ENCODE results near the gene TBCE.
"Not testable (repeated sequence)": the region's sequence is repeated elsewhere in the genome, so short reads cannot be mapped to it uniquely, and the experiment has no call there.

TBCE gene

DNA sequence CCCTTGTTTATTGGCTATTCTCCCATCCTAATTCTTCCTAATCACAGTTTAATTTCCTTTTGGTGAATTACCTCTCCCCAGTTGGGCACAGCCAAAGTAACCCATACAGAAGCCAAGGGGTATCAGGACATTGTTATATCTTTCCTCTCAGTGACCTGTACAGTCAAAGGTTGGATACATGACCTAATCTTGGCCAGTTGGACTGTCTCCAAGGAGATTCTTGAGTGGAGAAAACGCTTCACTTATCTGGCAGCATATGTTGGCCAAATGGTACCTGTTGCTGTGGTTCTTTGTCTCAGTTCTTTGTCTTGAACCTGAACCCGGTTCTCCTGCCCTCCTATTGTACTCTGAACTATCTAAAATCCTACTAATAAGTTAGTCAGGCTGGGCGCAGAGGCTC lies 15.3 kb upstream of the TBCE start:
- DNase-seq, result no peak

DNA sequence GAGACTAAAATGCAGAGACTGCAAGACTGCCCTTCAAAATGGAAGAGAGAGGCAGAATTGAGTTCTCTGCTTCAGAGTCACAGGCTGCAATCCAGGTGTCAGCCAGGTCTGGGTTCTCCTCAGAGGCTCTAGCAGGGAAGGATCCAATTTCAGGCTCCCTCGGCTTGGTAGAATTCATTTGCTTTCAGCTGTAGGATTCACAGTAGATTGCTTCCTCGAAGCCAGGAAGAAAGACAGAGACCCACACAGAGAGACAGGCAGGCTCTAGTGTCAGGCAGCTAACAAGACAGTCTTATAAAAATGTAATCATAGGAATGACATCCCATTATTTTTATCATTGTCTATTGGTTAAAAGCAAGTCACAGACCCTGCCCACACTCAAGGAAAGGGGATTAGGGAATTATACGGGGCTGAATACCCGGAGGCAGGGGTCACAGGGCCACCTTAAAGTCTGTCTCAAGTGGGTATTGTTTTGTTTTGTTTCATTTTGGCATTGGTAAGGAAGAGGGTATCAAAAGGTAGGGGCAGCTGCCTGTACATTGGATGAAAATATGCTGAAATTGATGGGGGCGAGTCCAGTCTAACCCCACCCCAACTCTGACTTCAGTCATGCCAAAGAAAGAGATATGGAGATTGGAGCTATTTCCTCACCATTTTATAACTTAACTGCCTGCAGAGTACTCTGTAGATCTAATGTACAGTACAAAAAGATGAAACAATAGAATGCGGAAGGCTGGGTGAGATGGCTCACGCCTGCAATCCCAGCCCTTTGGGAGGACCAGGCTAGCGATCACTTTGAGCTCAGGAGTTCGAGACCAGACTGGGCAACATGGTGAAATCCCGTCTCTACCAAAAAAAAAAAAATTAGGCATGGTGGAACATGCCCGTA lies 9.5 kb upstream of the TBCE start:
- DNase-seq, result no peak

DNA sequence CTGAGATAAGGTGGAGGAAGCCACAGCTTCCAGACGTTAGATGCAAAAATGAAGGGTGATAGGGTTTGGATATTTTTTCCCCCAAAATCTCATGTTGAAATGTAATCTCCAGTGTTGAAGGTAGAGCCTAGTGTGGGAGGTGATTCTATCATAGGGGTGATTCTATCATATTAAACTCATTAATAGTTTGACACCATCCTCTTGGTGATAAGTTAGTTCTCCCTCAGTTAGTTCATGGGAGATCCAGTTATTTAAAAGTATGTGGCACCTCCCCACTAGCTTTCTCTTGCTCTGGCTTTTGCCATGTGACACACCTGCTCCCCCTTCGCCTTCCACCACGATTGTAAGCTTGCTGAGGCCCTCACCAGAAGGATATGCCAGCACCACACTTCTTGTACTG lies 8.3 kb upstream of the TBCE start:
- DNase-seq, result no peak

DNA sequence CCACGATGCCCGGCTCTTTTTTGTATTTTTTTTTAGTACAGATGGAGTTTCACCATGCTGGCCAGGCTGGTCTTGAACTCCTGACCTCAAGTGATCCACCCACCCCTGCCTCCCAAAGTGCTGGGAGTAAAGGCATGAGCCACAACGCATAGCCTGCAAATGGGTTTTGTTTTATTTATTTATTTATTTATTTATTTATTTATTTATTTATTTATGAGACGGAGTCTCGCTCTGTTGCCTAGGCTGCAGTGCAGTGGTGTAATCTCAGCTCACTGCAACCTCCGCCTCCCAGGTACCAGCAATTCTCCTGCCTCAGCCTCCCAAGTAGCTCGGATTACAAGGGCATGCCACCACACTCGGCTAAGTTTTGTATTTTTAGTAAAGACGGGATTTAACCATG lies 3.0 kb upstream of the TBCE start:
- DNase-seq, result not testable (repeated sequence)

DNA sequence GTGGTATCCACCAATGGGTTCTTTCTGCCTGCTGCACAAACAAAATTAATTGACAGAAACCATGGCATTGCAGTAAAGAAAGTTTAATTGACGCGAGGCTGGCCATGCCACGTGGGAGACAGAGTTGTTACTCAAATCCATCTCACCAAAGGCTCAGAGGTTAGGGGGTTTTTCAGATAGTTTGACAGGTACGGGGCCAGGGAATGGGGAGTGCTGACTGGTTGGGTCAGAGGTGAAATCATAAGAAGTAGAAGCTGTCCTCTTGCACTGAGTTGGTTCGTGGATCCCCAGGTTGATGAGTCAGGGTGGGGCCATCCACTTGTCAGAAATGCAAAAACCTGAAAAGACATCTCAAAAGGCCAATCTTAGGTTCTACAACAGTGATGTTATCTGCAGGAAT lies 941 bp upstream of the TBCE start:
- DNase-seq, result no peak

DNA sequence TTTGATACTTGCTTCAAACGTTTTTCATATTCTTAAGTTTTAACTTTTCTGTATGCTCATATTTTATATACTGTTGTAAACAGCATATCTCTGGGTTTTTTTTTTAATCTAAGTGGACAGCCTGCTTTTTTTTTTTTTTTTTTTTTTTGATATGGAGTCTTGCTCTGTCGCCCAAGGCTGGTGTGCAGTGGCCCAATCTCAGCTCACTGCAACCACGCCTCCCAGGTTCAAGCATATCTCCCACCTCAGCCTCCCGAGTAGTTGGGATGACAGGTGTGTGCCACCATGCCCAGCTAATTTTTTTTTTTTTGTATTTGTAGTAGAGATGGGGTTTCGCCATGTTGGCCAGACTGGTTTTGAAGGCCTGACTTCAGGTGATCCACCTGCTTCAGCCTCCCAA lies 1.2 kb downstream of the TBCE start:
- no peak for DNase-seq

DNA sequence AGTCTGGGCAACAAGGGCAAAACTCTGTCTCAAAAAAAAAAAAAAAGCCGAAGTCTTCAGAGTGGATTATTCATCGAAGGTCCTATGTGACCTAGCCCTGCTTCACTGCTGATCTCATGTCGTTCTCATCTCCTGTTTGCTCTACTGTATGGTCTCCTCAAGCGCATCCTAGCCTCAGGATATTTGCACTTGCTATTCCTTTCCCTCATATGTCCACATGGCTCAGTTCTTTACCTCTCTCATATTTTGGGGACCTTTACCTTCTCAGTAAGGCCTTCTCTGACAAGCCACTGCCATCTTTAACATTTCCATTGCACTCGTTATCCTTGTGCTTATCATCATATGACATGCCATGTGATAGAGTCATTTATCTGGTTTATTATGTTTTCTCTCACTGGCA lies 2.6 kb downstream of the TBCE start:
- DNase-seq, result no peak

DNA sequence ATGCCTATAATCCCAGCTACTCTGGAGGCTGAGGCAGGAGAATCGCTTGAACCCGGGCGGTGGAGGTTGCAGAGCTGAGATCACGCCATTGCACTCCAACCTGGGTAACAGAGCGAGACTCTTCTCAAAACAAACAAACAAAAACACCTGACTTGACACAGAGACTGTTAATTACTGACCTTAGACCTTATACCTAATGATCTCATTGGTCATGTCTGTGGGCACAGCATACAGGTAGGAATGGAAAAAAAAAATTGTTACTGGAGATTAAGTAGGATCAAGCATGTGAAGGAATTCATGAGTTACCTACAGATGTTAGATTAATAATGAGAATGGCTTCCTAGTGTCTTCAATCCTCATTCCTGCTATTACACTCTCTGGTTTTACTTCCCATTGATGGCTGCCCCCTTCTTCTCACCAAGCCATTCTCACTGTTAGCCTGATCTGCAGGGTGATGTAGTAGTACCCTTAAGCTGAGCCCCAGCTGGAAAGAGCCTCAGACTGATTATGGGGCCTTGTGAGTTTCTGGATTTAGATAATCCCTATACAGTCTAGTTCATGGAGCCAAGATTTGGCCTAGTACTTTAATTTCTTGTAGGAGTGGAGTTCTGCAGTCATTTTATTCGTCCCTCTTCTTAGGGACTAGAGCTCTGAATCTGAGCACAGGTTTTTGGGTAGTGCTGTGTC lies 8.8 kb downstream of the TBCE start:
- DNase-seq, result no peak

DNA sequence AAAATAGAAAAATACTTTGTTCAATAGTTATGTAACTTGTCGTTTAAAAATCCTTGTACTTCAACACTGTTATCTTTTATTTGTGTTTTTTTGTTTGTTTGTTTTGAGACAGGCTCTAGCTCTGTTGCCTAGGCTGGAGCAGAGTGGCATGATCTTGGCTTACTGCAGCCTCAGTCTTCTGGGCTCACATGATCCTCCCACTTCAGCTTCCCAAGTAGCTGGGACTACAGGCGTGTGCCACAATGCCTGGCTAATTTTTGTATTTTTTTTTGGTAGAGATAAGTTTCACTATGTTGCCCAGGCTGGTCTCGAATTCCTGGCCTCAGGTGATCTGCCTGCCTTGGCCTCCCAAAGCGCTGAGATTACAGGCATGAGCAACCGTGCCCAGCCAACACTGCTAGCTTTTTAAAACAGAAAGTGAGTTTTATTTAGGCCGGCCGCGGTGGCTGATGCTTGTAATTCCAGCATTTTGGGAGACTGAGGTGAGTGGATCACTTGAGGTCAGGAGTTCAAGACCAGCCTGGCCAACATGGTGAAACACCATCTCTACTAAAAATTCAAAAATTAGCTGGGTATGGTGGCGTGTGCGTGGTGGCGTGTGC lies 11.0 kb downstream of the TBCE start:
- DNase-seq, result not testable (repeated sequence)

DNA sequence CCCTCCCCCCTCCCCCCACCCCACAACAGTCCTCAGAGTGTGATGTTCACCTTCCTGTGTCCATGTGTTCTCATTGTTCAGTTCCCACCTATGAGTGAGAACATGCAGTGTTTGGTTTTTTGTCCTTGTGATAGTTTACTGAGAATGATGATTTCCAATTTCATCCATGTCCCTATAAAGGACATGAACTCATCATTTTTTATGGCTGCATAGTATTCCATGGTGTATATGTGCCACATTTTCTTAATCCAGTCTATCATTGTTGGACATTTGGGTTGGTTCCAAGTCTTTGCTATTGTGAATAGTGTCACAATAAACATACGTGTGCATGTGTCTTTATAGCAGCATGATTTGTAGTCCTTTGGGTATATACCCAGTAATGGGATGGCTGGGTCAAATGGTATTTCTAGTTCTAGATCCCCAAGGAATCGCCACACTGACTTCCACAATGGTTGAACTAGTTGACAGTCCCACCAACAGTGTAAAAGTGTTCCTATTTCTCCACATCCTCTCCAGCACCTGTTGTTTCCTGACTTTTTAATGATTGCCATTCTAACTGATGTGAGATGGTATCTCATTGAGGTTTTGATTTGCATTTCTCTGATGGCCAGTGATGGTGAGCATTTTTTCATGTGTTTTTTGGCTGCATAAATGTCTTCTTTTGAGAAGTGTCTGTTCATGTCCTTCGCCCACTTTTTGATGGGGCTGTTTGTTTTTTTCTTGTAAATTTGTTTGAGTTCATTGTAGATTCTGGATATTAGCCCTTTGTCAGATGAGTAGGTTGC lies 14.9 kb downstream of the TBCE start:
- not testable (repeated sequence) for DNase-seq

DNA sequence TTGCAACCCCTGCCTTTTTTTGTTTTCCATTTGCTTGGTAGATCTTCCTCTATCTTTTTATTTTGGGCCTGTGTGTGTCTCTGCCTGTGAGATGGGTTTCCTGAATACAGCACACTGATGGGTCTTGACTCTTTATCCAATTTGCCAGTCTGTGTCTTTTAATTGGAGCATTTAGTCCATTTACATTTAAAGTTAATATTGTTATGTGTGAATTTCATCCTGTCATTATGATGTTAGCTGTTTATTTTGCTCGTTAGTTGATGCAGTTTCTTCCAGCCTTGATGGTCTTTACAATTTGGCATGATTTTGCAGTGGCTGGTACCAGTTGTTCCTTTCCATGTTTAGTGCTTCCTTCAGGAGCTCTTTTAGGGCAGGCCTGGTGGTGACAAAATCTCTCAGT lies 18.4 kb downstream of the TBCE start:
- DNase-seq, result not testable (repeated sequence)

DNA sequence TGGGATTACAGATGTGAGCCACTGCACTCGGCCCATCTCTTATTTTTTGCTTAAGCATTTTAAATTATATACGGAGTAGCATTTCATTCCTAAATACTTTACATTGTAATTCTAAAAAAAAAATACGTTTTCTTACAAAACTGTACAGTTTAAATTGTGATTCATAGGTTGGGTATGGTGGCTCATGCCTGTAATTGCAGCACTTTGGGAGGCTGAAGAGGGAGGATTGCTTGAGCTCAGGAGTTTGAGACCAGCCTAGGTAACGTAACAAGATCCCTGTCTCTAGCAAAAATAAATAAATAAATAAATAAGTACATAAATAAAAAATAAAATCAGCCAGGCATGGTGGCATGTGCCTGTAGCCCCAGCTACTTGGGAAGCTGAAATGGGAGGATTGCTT lies 24.6 kb downstream of the TBCE start:
- DNase-seq, result no peak

DNA sequence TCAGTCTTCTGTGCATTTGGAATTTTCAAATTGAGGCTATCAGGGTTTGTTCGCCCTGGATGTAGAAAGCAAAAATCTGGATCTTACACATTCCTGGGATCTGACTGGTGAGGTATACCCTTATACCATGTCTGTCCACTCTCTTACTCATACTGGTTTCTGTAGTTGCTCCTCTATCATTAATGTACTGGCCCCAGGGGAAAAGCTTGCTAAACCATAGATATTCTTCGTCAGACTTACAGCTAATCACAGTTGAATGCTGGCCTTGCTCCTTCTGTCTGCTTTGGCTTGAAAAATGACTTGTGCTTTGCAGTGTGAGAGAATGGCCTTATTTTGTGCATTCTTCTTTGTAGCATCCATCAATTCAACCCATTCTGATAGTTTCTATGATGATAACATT lies 30.5 kb downstream of the TBCE start:
- no peak for DNase-seq

DNA sequence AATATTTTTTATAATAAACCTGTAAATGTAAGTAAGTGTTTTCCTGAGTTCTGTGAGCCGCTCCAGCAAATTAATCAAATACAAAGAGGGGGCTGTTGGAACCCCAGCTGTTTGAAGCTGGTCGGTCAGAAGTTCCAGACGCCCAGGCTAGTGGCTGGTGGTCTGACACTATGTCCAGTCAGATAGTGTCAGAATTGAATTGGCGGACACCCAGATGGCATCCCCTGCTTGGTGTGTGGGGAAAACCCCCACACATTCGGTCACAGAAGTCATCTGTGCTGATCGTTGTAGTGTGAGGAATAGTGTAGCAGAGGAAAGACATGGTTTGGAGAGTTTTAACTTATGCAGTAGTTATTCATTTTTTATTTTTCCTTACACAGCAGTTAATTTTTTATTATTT lies 32.4 kb downstream of the TBCE start:
- DNase-seq, result no peak

DNA sequence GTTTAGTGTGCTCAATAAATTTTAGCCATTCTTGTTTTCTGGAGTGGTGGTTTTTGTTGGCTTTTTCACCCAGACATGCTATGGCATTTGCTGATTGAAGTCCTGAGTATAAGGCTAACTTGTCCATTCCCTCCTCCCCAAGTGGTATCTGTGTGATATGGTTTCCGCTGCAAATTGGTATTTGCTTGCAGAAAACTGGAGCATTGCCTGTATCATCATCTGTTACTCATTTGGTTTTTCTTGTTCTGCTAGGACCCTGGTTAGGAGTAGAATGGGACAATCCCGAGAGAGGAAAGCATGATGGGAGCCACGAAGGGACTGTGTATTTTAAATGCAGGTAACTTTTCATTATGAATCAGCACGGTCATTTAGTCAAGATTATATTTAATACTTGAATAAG lies 34.0 kb downstream of the TBCE start:
- no peak for DNase-seq

DNA sequence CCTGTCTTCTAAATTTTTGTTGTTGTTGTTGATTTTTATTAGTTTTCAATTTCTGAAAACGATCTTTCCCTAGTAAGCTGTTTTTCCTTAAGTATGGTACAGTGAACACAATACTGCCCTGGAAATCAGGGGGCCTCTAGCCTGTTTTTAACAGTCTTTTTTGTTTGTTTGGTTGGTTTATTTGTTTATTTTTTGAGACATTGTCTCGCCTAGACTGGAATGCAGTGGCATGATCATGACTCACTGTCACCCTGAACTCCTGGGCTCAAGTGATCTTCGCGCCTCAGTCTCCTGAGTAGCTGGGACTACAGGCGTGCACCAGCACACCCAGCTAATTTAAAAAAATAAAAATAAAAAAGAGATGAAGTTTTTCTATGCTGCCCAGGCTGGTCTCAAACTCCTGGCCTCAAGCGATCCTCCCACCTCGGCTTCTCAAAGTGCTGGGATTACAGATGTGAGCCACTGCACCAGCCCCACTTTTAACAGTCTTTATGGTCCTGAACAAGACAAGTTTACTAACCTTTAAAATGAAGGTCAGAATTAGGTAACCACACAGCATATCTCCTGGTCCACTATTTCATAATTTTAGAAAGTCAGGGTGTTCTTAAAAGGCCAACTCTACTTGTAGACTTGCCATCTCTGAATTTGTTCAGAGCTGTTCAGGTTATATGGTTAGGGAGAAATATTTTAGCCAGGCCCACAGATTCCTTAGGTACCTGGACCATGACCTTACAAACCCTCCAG lies 35.4 kb downstream of the TBCE start:
- no peak for DNase-seq

DNA sequence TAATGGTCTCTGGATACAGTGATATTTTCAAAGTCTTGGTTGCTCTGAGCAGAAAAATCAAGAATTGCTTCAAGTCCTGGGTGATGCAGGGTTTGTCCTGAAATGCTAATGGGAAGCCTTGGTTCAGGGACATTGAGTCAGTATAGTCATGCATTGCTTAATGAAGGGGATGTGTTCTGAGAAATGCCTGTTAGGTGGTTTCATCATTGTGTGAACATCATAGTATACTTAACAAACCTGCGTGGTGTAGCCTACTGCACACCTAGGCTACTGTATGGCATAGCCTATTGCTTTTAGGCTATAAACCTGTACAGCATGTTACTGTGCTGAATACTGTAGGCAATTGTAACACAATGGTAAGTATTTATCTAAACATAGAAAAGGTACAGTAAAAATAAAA lies 36.4 kb downstream of the TBCE start:
- no peak for DNase-seq

DNA sequence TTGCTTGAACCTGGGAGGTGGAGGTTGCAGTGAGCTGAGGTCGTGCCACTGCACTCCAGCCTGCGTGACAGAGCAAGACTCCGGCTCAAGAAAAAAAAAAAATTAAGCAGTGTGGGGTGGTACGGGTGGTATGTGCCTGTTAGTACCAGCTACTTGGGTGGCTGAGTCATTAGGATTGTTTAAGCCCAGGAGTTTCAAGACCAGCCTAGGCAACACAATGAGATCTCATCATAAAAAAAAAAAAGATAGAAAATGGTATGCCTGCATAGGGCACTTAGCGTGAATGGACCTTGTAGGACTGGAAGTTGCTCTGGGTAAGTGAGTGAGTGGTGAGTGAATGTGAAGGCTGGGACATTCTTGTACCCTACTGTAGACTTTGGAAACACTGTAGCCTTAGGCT lies 37.0 kb downstream of the TBCE start:
- no peak for DNase-seq

DNA sequence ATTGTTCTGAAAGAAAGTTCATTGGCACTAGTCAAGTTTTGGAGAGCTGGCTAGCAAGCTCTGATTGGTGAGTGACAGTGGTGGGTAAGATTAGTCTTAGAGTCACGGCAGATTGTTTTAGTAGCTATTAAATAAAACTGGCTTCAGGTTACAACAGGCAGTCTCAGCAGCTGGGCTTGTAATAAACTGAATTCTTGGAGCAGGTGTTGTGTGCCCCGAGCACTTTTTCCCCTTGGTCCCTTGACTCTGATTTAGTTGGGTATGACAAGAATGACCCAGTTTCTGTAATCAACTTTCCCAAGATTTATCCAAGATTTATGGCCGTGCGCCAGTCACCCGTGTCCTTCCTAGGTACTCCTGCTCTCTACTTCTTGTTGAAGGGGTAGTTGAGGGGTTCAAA lies 40.2 kb downstream of the TBCE start:
- no peak for DNase-seq

DNA sequence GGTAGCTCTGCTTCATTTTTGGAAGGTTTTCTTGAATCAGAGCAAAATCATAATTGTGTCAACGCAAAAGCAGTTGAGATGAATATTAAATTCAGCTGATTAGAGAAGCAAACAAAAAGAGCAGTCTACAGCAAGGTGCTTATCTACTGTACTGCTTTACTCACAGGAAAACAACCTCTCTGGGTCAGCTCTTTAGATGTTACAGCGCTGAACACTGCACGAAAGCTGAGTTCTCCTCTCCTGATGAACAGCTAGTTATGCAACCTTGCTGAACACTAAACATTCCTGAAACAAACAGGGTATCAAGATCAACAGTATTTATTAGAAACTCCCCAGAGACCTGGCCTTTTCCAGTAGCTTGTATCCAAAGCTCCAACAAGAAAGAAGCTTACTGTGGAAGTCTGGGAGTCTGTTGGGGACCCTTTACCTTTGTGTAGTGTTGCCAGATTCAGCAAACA lies 41.3 kb downstream of the TBCE start:
- DNase-seq, result no peak

DNA sequence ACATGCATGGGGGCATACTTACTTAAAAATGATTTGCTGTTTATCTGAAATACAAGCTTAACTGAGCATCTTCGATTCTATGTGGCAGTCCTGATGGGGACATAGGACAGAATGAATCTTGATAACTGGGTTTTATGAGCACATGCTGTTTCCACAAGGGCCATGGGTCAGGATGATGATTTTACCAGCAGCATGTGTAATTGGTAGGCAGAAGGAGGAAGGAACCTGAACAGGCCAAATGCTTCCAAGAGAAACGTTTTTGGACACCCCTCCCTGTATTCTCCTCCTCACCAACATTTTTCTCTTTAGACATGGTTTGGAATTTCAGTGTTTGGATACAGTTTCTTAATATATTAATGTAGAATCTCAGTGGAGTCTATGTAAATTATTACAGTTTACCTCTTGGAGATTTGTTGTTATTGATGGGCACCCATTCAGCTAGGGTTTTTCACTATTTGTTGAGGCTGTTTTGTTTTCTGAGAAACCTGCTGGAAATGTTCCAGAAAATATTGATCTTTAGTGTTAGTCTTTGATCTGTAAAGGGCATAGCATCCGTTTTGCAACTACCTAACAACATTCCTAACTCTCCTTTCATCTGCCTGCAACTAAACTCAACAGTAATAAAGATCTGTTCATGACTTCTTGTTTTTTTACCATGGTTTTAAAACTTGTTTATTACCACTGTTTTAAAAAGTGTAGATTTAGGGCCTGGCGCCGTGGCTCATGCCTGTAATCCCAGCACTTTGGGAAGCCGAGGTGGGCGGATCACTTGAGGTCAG lies 42.0 kb downstream of the TBCE start:
- no peak for DNase-seq

DNA sequence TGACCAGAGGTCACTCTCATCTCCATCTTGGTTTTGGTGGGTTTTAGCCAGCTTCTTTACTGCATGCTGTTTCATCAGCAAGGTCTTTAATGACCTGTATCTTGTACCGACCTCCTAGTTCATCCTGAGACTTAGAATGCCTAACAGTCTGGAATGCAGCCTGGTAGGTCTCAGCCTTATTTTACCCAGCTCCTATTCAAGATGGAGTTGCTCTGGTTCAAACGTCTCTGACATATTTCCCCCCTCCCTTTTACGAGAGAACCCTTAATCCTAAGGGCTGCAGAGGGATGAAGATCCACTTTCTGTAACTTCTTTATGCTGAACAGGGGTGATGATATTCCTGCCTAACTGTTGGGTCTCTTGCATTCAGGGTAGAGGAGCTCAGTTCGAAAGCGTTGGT lies 43.2 kb downstream of the TBCE start:
- DNase-seq, result no peak
